ENCODE data around the gene SRPRB. TPM values are rescaled to one million over a fixed set of nuclear protein-coding genes. Genes with fewer than 3 reads are reported as not detected.

Gene SRPRB
- polyA plus RNA-seq, 2 donors: 23.0 to 32.6 TPM

DNA sequence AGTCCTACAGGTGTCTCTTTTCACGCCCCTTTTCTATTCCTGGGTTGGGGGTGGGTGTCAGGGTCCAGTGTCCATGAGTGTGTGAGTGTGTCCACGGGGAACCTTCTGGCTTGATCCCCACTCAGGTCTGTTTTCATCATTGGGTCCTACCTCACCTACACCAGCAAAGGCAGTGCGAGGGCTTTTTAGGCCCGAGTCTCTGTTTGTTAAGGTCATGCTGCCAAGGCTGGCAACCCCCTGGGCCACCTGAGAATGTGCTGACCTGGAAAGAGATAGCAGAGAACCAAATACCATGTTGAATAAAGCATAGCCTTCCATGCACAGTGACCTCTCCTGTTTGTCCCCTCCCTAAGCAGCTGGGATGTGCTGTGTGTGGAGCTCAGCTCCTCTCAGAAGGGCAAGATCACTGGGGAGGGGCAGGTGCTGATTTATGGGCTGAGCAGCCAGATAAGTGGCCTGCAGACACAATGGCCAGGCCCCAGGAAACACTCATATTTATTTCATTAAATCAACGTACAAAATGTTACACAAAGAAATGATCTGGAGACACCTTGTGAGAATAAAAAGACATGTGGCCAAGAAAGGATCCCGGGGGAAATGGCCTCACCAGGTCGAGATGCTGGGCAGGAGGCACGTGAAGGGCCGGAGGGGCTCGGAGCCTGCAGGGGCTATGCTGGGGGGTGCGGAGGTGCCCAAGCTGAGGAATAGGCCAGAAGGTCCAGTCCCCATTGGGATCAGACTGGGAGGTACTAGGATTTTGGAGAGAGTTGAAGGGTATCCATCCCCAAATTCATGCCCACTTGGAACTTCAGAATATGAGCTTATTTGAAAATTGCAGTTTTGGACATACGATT, 54.0 kb downstream of the SRPRB start:
- H3K36me3 ChIP-seq (ENCODE audit: control insufficient read depth in 2 of 2, insufficient read depth in 2 of 2, low read length in 1 of 2): no peaks in the 10 kb centered on the region
- no peaks in the 10 kb centered on the region for H3K9me3 ChIP-seq (ENCODE audit: control insufficient read depth in 2 of 2, insufficient read depth in 1 of 2, low read depth in 1 of 2, low read length in 1 of 2)
- H3K27ac ChIP-seq (ENCODE audit: low read depth in 2 of 2, low read length in 1 of 2): no peak overlapping the region
- WGBS, 2 donors: 86 to 89% methylated on average over 12 of the region's 12 CpGs
- H3K27me3 ChIP-seq (ENCODE audit: control insufficient read depth in 1 of 2, insufficient read depth in 2 of 2, low read length in 2 of 2): no peaks in the 10 kb centered on the region
- H3K4me3 ChIP-seq (ENCODE audit: low read depth in 1 of 2, low read length in 2 of 2): no peak overlapping the region
- no peaks in the 10 kb centered on the region for H3K4me1 ChIP-seq (ENCODE audit: control insufficient read depth in 2 of 2, insufficient read depth in 2 of 2, low read length in 1 of 2)

DNA sequence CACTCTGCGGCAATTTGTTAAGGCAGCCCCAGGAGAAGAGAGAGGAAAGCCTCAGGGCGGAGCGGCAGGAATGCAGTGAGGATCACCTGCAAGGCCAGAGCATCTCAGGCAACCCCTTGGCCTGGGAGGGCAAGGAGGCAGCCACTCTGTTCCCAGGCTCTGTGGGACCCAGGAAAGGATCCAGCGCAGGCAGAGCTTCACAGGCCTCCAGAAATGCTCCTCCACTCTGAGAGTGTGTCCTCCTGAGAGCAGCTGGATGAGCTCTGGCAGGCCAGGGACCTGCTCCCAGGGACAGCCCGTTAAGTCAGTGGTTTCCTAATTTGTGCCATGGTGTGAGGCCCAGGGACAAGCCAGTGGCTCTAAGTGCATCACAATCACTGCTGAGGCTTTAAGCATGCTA, 54.9 kb downstream of the SRPRB start:
- WGBS, 2 donors: 90 to 92% methylated on average over 5 of the region's 5 CpGs
- no peak overlapping the region for H3K4me3 ChIP-seq (ENCODE audit: low read depth in 1 of 2, low read length in 2 of 2)
- H3K4me1 ChIP-seq (ENCODE audit: control insufficient read depth in 2 of 2, insufficient read depth in 2 of 2, low read length in 1 of 2): no peaks in the 10 kb centered on the region
- H3K36me3 ChIP-seq (ENCODE audit: control insufficient read depth in 2 of 2, insufficient read depth in 2 of 2, low read length in 1 of 2): no peaks in the 10 kb centered on the region
- H3K27me3 ChIP-seq (ENCODE audit: control insufficient read depth in 1 of 2, insufficient read depth in 2 of 2, low read length in 2 of 2): no peaks in the 10 kb centered on the region
- H3K9me3 ChIP-seq (ENCODE audit: control insufficient read depth in 2 of 2, insufficient read depth in 1 of 2, low read depth in 1 of 2, low read length in 1 of 2): no peaks in the 10 kb centered on the region
- no peak overlapping the region for H3K27ac ChIP-seq (ENCODE audit: low read depth in 2 of 2, low read length in 1 of 2)

DNA sequence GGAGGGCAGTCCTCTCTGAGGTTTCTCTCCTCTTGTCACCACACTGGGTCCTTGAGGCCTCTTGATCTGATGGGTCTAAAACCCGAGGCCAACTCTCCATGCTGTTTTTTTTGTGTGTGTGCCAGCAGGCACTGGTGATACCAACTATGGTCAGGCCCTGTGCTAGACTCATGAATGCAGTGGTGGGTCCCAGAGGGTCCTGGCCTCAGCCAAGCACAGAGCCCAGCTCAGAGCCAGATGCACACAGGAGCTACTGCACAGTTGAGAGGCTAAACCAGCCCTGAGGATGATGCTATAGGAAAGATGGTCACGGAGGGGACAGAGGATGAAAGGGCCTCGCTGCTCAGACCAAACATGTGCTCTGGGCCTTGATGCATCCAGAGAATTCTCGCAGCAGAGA, 56.5 kb downstream of the SRPRB start:
- no peaks in the 10 kb centered on the region for H3K4me1 ChIP-seq (ENCODE audit: control insufficient read depth in 2 of 2, insufficient read depth in 2 of 2, low read length in 1 of 2)
- H3K4me3 ChIP-seq (ENCODE audit: low read depth in 1 of 2, low read length in 2 of 2): no peak overlapping the region
- H3K36me3 ChIP-seq (ENCODE audit: control insufficient read depth in 2 of 2, insufficient read depth in 2 of 2, low read length in 1 of 2): no peaks in the 10 kb centered on the region
- no peak overlapping the region for H3K27ac ChIP-seq (ENCODE audit: low read depth in 2 of 2, low read length in 1 of 2)
- H3K27me3 ChIP-seq (ENCODE audit: control insufficient read depth in 1 of 2, insufficient read depth in 2 of 2, low read length in 2 of 2): no peaks in the 10 kb centered on the region
- WGBS, 2 donors: 82 to 83% methylated on average over 4 of the region's 4 CpGs
- H3K9me3 ChIP-seq (ENCODE audit: control insufficient read depth in 2 of 2, insufficient read depth in 1 of 2, low read depth in 1 of 2, low read length in 1 of 2): no peaks in the 10 kb centered on the region

DNA sequence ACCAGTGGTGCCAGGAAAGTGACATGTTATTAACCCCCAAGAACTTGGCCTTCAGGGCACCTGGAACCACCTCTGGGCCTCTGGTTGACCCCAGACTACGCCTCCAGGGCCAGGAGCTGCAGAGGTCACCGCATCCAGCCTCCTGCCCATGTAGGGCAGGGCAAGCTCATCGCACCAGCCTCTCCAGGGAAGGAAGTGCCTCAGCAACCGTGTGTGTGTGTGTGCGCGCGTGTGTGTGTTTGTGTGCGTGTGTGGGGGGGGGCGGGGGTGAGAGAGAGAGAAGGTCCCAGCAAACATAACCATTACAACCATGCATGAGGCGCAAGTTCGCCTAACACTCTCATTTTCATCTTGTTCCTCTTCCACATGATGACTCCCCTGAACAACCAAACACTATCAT, 58.3 kb downstream of the SRPRB start:
- Histone ChIP-seq H3K4me3 (ENCODE audit: low read depth in 1 of 2, low read length in 2 of 2) (no peak overlapping the region), H3K9me3 (ENCODE audit: control insufficient read depth in 2 of 2, insufficient read depth in 1 of 2, low read depth in 1 of 2, low read length in 1 of 2) (no peaks in the 10 kb centered on the region), H3K36me3 (ENCODE audit: control insufficient read depth in 2 of 2, insufficient read depth in 2 of 2, low read length in 1 of 2) (no peaks in the 10 kb centered on the region), H3K4me1 (ENCODE audit: control insufficient read depth in 2 of 2, insufficient read depth in 2 of 2, low read length in 1 of 2) (no peaks in the 10 kb centered on the region), H3K27me3 (ENCODE audit: control insufficient read depth in 1 of 2, insufficient read depth in 2 of 2, low read length in 2 of 2) (no peaks in the 10 kb centered on the region), H3K27ac (ENCODE audit: low read depth in 2 of 2, low read length in 1 of 2) (no peak overlapping the region)
- WGBS, 2 donors: 80 to 81% methylated on average over 11 of the region's 11 CpGs

DNA sequence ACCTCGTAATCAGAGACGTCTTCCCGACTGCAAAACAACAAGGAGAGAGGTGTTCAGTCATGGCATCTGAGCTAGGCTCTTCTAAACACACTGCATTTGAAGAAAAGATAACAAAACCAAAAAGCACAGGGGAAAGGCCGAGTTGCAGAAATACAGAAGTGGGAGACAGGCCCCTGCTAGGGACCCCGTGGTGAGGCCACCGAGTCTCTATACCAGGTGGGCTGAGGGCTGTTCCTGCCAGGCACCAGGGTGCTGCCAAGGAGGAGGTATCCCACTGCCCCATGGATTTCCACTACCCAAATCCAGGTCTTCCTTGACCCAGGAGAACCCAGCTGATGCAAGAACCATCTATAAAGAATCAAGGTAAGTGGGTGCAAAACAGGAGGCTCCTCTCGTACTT, 59.0 kb downstream of the SRPRB start:
- Histone ChIP-seq H3K27ac (ENCODE audit: low read depth in 2 of 2, low read length in 1 of 2) (no peak overlapping the region), H3K36me3 (ENCODE audit: control insufficient read depth in 2 of 2, insufficient read depth in 2 of 2, low read length in 1 of 2) (no peaks in the 10 kb centered on the region), H3K4me3 (ENCODE audit: low read depth in 1 of 2, low read length in 2 of 2) (no peak overlapping the region), H3K4me1 (ENCODE audit: control insufficient read depth in 2 of 2, insufficient read depth in 2 of 2, low read length in 1 of 2) (no peaks in the 10 kb centered on the region), H3K27me3 (ENCODE audit: control insufficient read depth in 1 of 2, insufficient read depth in 2 of 2, low read length in 2 of 2) (no peaks in the 10 kb centered on the region), H3K9me3 (ENCODE audit: control insufficient read depth in 2 of 2, insufficient read depth in 1 of 2, low read depth in 1 of 2, low read length in 1 of 2) (peaks cover 0 to 1% of the 10 kb centered on the region in 2 donors)
- WGBS, 2 donors: 77 to 86% methylated on average over 7 of the region's 7 CpGs

DNA sequence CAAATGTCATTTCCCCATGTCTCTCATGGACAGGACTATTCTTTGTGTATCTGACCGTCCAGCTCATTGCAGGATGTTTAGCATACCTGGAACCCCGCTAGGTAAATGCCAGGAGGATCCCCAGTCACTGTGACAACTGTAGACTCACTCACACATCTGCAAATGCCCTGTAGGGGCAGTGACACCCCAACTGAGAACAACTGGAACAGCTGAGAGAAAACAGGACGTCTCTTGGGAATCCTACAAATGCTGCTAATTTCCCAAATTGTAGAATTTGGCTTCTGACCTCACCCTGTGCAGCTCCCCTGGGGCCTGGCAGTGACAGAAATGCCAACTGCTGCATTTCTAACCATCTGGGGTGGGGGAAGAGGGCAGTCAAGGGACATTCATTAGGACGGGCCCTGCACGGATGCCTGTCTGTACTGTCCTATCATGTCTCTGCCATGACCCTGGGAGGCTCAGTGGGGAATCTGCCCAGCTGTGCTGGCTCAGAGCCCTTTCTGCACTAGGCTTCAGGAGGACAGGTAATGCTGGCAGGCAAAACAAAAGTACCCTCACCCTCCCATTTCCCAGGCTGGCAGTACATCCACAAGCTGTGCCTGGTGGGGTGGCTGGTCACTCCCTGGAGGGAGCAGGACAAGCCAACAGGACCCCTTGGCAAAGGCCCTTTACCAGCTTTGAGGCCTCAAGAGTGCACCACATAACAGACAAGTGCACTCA, 59.7 kb downstream of the SRPRB start:
- H3K9me3 ChIP-seq (ENCODE audit: control insufficient read depth in 2 of 2, insufficient read depth in 1 of 2, low read depth in 1 of 2, low read length in 1 of 2): peaks cover 0 to 3% of the 10 kb centered on the region in 2 donors
- no peak overlapping the region for H3K27ac ChIP-seq (ENCODE audit: low read depth in 2 of 2, low read length in 1 of 2)
- no peaks in the 10 kb centered on the region for H3K36me3 ChIP-seq (ENCODE audit: control insufficient read depth in 2 of 2, insufficient read depth in 2 of 2, low read length in 1 of 2)
- no peaks in the 10 kb centered on the region for H3K27me3 ChIP-seq (ENCODE audit: control insufficient read depth in 1 of 2, insufficient read depth in 2 of 2, low read length in 2 of 2)
- H3K4me1 ChIP-seq (ENCODE audit: control insufficient read depth in 2 of 2, insufficient read depth in 2 of 2, low read length in 1 of 2): no peaks in the 10 kb centered on the region
- 76 to 79% methylated on average over 5 of the region's 5 CpGs for WGBS, 2 donors
- H3K4me3 ChIP-seq (ENCODE audit: low read depth in 1 of 2, low read length in 2 of 2): no peak overlapping the region

DNA sequence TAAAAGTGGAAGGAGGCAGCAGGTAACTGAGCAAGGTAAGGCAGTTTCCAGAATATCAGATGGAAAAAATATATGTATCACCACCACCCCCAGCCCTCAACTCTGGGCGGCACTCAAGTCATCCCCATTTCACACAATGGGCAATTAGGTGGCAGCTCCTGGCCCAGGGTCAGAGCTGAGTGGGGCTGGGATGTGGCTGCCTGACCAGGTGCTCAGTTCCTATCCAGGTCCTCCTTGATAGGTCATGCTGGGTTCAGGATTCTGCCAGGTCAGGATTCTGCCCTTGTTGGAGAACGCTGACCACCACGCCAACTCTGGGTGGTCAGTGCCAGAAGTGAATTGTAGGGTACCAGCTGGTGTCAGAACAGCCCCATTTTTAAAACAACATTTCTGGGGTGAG, 60.5 kb downstream of the SRPRB start:
- Histone ChIP-seq H3K4me1 (ENCODE audit: control insufficient read depth in 2 of 2, insufficient read depth in 2 of 2, low read length in 1 of 2) (no peaks in the 10 kb centered on the region), H3K27ac (ENCODE audit: low read depth in 2 of 2, low read length in 1 of 2) (no peak overlapping the region), H3K4me3 (ENCODE audit: low read depth in 1 of 2, low read length in 2 of 2) (no peak overlapping the region), H3K9me3 (ENCODE audit: control insufficient read depth in 2 of 2, insufficient read depth in 1 of 2, low read depth in 1 of 2, low read length in 1 of 2) (peaks cover 0 to 3% of the 10 kb centered on the region in 2 donors), H3K27me3 (ENCODE audit: control insufficient read depth in 1 of 2, insufficient read depth in 2 of 2, low read length in 2 of 2) (no peaks in the 10 kb centered on the region), H3K36me3 (ENCODE audit: control insufficient read depth in 2 of 2, insufficient read depth in 2 of 2, low read length in 1 of 2) (no peaks in the 10 kb centered on the region)
- 91 to 92% methylated on average over 3 of the region's 3 CpGs for WGBS, 2 donors

DNA sequence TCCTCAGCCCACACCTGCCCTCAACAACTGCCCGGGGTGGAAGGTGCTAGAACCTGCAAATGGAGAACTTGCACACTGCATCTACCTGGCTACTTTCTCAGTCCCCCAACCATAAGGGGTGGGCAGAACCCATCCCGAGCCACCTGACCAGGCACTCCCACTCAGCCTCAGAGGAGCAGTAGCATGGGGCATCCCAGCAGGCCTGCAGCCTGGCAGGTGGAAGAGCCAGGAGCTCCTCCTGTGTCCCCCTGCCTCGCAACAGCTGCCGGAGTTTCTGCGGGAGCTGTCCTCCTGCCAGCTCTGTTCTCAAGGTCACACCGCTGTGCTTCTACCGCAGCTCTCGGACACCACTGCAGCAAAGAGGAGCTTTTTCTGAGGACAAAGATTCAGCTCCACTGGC, 62.6 kb downstream of the SRPRB start:
- no peaks in the 10 kb centered on the region for H3K4me1 ChIP-seq (ENCODE audit: control insufficient read depth in 2 of 2, insufficient read depth in 2 of 2, low read length in 1 of 2)
- no peaks in the 10 kb centered on the region for H3K36me3 ChIP-seq (ENCODE audit: control insufficient read depth in 2 of 2, insufficient read depth in 2 of 2, low read length in 1 of 2)
- H3K4me3 ChIP-seq (ENCODE audit: low read depth in 1 of 2, low read length in 2 of 2): no peak overlapping the region
- H3K9me3 ChIP-seq (ENCODE audit: control insufficient read depth in 2 of 2, insufficient read depth in 1 of 2, low read depth in 1 of 2, low read length in 1 of 2): peaks cover 0 to 3% of the 10 kb centered on the region in 2 donors
- no peak overlapping the region for H3K27ac ChIP-seq (ENCODE audit: low read depth in 2 of 2, low read length in 1 of 2)
- 64 to 73% methylated on average over 8 of the region's 8 CpGs for WGBS, 2 donors
- H3K27me3 ChIP-seq (ENCODE audit: control insufficient read depth in 1 of 2, insufficient read depth in 2 of 2, low read length in 2 of 2): no peaks in the 10 kb centered on the region

DNA sequence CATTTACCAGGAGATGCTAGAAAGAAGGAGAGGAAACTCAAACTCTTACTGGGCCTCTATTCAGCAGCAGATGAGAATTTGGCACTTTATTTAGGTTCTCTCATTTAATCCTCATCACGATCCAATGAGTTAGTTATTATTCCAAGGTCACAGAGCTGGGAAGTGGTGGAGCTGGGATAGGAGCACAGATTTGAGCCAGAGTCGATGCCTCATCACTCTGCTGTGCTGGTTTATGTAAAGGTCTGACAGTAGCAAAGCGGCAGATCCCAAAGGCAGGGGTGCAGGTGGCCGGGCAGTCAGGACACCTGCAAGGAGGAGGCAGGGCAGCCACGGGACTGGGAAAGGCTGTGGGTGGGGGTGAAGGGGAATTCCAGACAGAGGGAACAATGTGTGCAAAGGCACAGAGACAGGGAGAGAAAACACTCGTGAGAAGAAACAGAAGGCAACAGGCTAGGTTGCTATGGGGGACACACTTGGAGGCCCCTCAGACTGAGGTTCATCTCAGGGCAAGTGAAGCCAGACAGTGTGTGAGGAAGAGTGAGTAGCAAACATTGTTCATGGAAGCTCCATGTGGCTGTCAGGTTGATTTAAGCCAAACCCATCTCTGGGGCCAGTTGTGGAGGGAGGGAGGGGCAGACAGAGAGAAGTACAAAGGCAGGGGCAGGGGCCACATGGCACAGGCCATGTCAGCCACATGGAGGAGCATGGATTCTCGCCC, 63.3 kb downstream of the SRPRB start:
- Histone ChIP-seq H3K36me3 (ENCODE audit: control insufficient read depth in 2 of 2, insufficient read depth in 2 of 2, low read length in 1 of 2) (no peaks in the 10 kb centered on the region), H3K27me3 (ENCODE audit: control insufficient read depth in 1 of 2, insufficient read depth in 2 of 2, low read length in 2 of 2) (no peaks in the 10 kb centered on the region), H3K9me3 (ENCODE audit: control insufficient read depth in 2 of 2, insufficient read depth in 1 of 2, low read depth in 1 of 2, low read length in 1 of 2) (peaks cover 0 to 3% of the 10 kb centered on the region in 2 donors), H3K27ac (ENCODE audit: low read depth in 2 of 2, low read length in 1 of 2) (no peak overlapping the region), H3K4me1 (ENCODE audit: control insufficient read depth in 2 of 2, insufficient read depth in 2 of 2, low read length in 1 of 2) (no peaks in the 10 kb centered on the region), H3K4me3 (ENCODE audit: low read depth in 1 of 2, low read length in 2 of 2) (no peak overlapping the region)
- WGBS, 2 donors: 51 to 52% methylated on average over 7 of the region's 7 CpGs
